ACC112 (cell line): ENCODE data around the gene PRPF40A.

Experiments used
- H2AFZ ChIP-seq: fragments of 200-600 bp; sonication (generic); one replicate; pipeline ENCODE4 v1.6.0; 2017; ENCODE audit warnings: antibody characterized with exemption, low read length; ENCODE audit not compliant: unreplicated experiment
- H3K27ac ChIP-seq: fragments of 200-600 bp; sonication (generic); 2 replicates; pipeline ENCODE4 v1.5.1; 2014; ENCODE audit warnings: low read depth, mild to moderate bottlenecking, antibody characterized with exemption, low read length, moderate library complexity
- H3K27me3 ChIP-seq: fragments of 200-600 bp; sonication (generic); 2 replicates; pipeline ENCODE4 v1.6.1; 2014; ENCODE audit warnings: mild to moderate bottlenecking, antibody characterized with exemption, low read length, moderate library complexity, mixed read lengths; ENCODE audit not compliant: insufficient read depth
- H3K36me3 ChIP-seq: fragments of 200-600 bp; sonication (generic); 2 replicates; pipeline ENCODE4 v1.6.1; 2016; ENCODE audit warnings: mild to moderate bottlenecking, antibody characterized with exemption, low read length, moderate library complexity, mixed read lengths; ENCODE audit not compliant: insufficient read depth
- H3K4me1 ChIP-seq: fragments of 200-600 bp; sonication (generic); one replicate; pipeline ENCODE4 v1.6.1; 2016; ENCODE audit warnings: low read length, mixed read lengths; ENCODE audit not compliant: insufficient read depth, unreplicated experiment, control insufficient read depth
- H3K4me3 ChIP-seq: fragments of 200-600 bp; sonication (generic); 2 replicates; pipeline ENCODE4 v1.5.1; 2014; ENCODE audit warnings: mild to moderate bottlenecking, low read depth, low read length
- H3K79me2 ChIP-seq: fragments of 200-600 bp; sonication (generic); one replicate; pipeline ENCODE4 v1.6.0; 2016; ENCODE audit warnings: low read length; ENCODE audit not compliant: control insufficient read depth, unreplicated experiment, insufficient read depth

Gene PRPF40A

DNA sequence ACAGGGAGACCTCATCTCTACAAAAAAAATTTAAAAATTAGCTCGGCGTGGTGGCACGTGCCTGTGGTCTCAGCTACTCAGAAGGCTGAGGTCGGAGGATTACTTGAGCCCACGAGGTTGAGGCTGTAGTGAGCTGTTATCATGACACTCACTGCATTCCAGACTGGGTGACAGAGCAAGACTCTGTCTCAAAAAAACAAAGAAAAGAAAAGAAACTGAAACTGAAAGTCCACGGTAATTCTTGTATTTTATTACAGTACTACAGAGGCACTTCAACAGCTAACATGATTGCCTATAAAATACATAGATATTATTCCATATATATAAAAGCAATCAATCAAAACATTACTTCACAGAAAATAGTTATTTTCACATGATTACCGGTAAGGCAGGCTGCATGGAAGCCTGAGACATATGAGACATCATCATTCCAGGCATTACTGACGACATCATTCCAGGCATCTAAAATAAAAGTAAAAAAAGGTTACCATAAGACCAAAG lies 23.1 kb downstream of the PRPF40A start:
- peak overlapping the region; percentile 80 for H3K27ac ChIP-seq
- H3K4me1 ChIP-seq, result peaks cover 33% of the 10 kb centered on the region
- peaks cover 11% of the 10 kb centered on the region for H3K36me3 ChIP-seq
- H3K4me3 ChIP-seq, result peak overlapping the region; percentile 71
- no peaks in the 10 kb centered on the region for H3K27me3 ChIP-seq
- no peak overlapping the region for H2AFZ ChIP-seq
- peaks cover 59% of the 10 kb centered on the region for H3K79me2 ChIP-seq

GRCh38 chr2:152693033-152693432 lies 24.2 kb downstream of the PRPF40A start:
- Histone ChIP-seq H2AFZ (no peak overlapping the region), H3K4me1 (peaks cover 33% of the 10 kb centered on the region), H3K27me3 (no peaks in the 10 kb centered on the region), H3K4me3 (no peak overlapping the region), H3K36me3 (peaks cover 14% of the 10 kb centered on the region), H3K27ac (0 out of 2 replicates have a peak overlapping the region, but pooled peaks have one; percentile 80), H3K79me2 (peaks cover 54% of the 10 kb centered on the region)

DNA sequence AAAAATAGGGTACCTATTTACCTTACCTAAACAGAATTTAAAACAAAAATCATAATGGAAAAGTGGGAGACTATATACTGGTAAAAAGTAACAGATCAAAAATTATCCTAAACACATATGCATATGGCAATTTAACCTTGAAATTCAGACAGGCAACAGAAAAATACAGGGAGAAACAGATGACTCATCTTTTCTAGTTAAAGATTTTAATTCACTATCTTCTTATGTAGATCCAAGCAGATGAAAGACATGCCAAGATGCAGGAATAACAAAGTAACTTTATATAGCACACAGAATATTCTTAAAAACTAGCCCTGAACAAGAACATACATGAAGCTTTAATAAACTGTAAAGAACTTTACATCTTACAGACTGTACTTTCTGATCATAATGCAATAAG lies 30.9 kb downstream of the PRPF40A start:
- H2AFZ ChIP-seq, result no peak overlapping the region
- peaks cover 60% of the 10 kb centered on the region for H3K79me2 ChIP-seq
- no peak overlapping the region for H3K4me3 ChIP-seq
- no peaks in the 10 kb centered on the region for H3K4me1 ChIP-seq
- peaks cover 8% of the 10 kb centered on the region; the same call in 1 of the 2 replicates for H3K36me3 ChIP-seq
- H3K27ac ChIP-seq, result no peak overlapping the region
- no peaks in the 10 kb centered on the region for H3K27me3 ChIP-seq

DNA sequence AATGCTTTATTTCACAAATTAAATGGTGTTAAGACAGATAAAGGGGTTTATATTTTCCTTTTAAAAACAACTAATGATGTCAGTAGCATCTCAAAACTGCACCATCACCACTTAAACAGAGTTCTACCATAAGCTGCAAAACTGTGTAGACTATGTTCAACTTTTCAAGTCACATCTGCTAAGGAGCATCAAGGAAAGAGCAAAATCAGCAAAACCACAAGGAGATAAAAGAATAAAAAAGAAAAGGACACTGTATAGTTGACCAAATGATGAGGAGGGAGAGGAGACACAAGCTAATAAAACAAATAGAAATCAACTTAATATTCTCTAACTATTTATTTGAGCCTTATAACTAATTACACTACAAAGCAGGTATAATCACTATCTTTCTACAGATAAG lies 33.9 kb downstream of the PRPF40A start:
- Histone ChIP-seq H3K27me3 (no peaks in the 10 kb centered on the region), H3K79me2 (peaks cover 52% of the 10 kb centered on the region), H3K36me3 (peaks cover 15% of the 10 kb centered on the region)

GRCh38 chr2:152682663-152683062 lies 34.6 kb downstream of the PRPF40A start:
- Histone ChIP-seq H3K36me3 (peaks cover 15% of the 10 kb centered on the region), H3K27ac (no peak overlapping the region), H3K79me2 (peaks cover 51% of the 10 kb centered on the region)

More for the DNA sequence above, 33.9 kb downstream of the PRPF40A start:
- Histone ChIP-seq H2AFZ (no peak overlapping the region), H3K4me1 (no peaks in the 10 kb centered on the region), H3K27ac (no peak overlapping the region), H3K4me3 (no peak overlapping the region)

DNA sequence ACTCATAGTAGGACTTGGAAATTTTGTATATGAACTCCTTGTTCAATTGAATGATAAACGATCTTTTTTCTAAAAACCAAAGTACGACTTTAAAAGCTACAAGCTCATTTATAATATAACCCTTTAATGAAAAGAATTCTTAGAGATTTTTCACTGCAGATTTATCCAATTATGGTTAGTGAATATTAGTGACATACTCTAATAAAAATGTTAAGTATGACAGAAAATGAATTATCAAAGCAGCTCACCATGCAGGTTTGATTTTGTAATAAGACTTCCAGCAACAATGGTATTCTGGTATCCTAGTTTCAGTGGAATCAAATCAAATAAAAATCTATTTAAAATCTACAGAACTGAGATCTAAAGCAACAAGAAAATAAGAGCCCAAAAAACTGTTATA lies 38.5 kb downstream of the PRPF40A start:
- no peak overlapping the region for H3K4me3 ChIP-seq
- no peaks in the 10 kb centered on the region for H3K4me1 ChIP-seq
- no peak overlapping the region for H2AFZ ChIP-seq
- peaks cover 41% of the 10 kb centered on the region for H3K36me3 ChIP-seq
- no peak overlapping the region for H3K27ac ChIP-seq
- H3K79me2 ChIP-seq, result peaks cover 19% of the 10 kb centered on the region
- no peaks in the 10 kb centered on the region for H3K27me3 ChIP-seq

More at GRCh38 chr2:152682663-152683062, 34.6 kb downstream of the PRPF40A start:
- H2AFZ ChIP-seq, result no peak overlapping the region
- no peaks in the 10 kb centered on the region for H3K4me1 ChIP-seq
- no peak overlapping the region for H3K4me3 ChIP-seq
- H3K27me3 ChIP-seq, result no peaks in the 10 kb centered on the region

DNA sequence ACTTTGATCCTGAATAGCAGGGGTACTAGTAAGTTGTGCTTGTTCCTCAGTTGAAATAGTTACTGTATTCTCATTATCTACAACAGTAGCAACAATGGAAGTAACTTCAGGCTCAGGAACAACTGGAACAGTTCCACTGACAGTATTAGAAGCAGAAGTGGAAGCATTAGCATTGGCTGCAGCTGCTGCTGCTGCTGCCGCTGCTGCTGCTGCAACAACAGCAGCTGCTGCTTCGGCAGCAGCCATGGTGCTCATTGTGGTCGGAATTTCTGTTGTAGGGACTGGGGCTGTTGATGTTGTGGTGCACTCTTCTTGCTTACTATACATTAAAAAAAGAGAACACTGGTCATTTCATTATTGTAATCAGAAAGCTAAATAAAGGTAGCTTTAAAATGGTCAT lies 40.8 kb downstream of the PRPF40A start:
- Histone ChIP-seq H3K27me3 (no peaks in the 10 kb centered on the region), H3K79me2 (peaks cover 5% of the 10 kb centered on the region), H3K4me1 (no peaks in the 10 kb centered on the region), H3K36me3 (peaks cover 58% of the 10 kb centered on the region), H2AFZ (no peak overlapping the region), H3K4me3 (no peak overlapping the region), H3K27ac (no peak overlapping the region)

DNA sequence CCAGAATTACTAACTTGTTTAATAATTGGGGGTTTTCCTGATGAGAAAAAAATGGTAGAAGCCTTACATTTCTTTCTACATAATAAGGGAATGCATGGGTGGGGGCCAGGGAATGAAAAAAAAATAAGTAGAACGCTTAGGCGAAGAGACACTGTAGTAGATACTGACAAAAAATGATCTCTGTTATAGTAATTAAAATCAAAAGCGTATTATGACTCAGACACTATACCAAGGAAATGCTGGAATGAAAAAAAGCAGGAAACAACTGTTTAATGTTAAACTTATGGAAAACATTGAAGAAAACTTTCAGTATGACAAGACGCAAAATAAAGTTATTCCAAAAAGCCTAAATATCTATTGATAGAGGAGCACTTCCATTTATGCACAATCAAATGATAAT lies 42.9 kb downstream of the PRPF40A start:
- peaks cover 70% of the 10 kb centered on the region for H3K36me3 ChIP-seq
- no peaks in the 10 kb centered on the region for H3K4me1 ChIP-seq
- H3K27ac ChIP-seq, result no peak overlapping the region
- H3K4me3 ChIP-seq, result no peak overlapping the region
- H2AFZ ChIP-seq, result no peak overlapping the region
- H3K27me3 ChIP-seq, result no peaks in the 10 kb centered on the region
- peaks cover 5% of the 10 kb centered on the region for H3K79me2 ChIP-seq

GRCh38 chr2:152664725-152665124 lies 52.5 kb downstream of the PRPF40A start:
- no peaks in the 10 kb centered on the region for H3K79me2 ChIP-seq
- H3K4me3 ChIP-seq, result no peak overlapping the region
- H3K27me3 ChIP-seq, result no peaks in the 10 kb centered on the region
- no peak overlapping the region for H3K27ac ChIP-seq
- H3K4me1 ChIP-seq, result no peaks in the 10 kb centered on the region
- peaks cover 56% of the 10 kb centered on the region for H3K36me3 ChIP-seq
- no peak overlapping the region for H2AFZ ChIP-seq

GRCh38 chr2:152661076-152661475 lies 56.2 kb downstream of the PRPF40A start:
- Histone ChIP-seq H3K4me1 (no peaks in the 10 kb centered on the region), H3K27me3 (no peaks in the 10 kb centered on the region), H3K36me3 (peaks cover 47% of the 10 kb centered on the region), H3K27ac (no peak overlapping the region), H3K79me2 (no peaks in the 10 kb centered on the region), H2AFZ (no peak overlapping the region), H3K4me3 (no peak overlapping the region)

- H3K27me3 ChIP-seq, result no peaks in the 10 kb centered on the region
- H3K36me3 ChIP-seq, result peaks cover 46% of the 10 kb centered on the region
- H3K4me1 ChIP-seq, result no peaks in the 10 kb centered on the region
Measured at GRCh38 chr2:152658221-152658620, 59.0 kb downstream of the PRPF40A start.

More at GRCh38 chr2:152658221-152658620, 59.0 kb downstream of the PRPF40A start:
- Histone ChIP-seq H3K79me2 (no peaks in the 10 kb centered on the region), H3K27ac (no peak overlapping the region), H2AFZ (no peak overlapping the region), H3K4me3 (no peak overlapping the region)
